ENCODE data around the gene PDLIM7.

DNA sequence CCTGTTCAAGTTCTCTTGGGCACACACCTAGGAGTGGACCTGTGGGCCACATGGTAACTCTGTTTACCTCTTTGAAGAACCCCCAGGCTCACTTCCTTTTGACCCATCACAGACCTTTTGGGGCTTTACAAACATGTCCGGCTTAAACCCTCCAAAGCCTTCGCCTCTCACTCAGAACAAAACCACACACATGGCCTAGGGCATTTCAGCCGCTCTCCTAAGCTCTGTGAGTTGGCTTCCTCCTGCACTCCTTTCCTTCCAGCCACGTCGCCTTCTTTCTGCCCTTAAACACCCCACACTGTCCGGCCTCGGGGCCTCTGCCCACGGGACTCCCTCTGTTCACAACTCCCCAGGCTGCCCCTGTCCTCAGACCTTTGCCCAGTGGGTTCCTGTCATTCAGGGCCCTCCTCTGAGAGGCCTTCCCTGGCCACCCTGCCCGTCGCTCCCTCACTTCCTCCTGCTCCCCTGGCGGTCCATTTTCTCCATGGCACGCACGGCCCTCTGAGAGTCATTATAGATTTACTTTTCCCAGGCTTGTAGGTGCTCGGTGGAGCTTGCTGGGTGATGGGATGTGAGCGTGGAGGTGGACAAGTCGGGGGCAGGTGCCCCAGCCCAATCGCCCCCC lies 10.3 kb upstream of the PDLIM7 start:
- TF ChIP-seq CTCF (IDR thresholded peaks at IDR 0.05) = no peak
- TF ChIP-seq POLR2A (IDR thresholded peaks at IDR 0.05) = no peak

Data from heart left ventricle (tissue), 13 donors.